Neuron (in vitro differentiated cells): ENCODE data around the gene COL16A1.

Experiments used
- H2AFZ ChIP-seq: one replicate; pipeline ENCODE4 v1.6.1; 2013; ENCODE audit warnings: low read depth, mild to moderate bottlenecking, inconsistent platforms, low read length, moderate library complexity
- H3K27me3 ChIP-seq: one replicate; pipeline ENCODE4 v1.6.1; 2013; ENCODE audit warnings: low read length; ENCODE audit not compliant: insufficient read depth
- H3K36me3 ChIP-seq: one replicate; pipeline ENCODE4 v1.6.1; 2013; ENCODE audit warnings: low read length; ENCODE audit not compliant: insufficient read depth
- H3K4me1 ChIP-seq: one replicate; pipeline ENCODE4 v1.6.1; 2013; ENCODE audit warnings: low read length; ENCODE audit not compliant: insufficient read depth
- H3K4me3 ChIP-seq: 2 replicates; pipeline ENCODE4 v1.5.1; 2013; ENCODE audit warnings: mild to moderate bottlenecking, low read length, moderate library complexity
- H3K9me3 ChIP-seq: one replicate; pipeline ENCODE4 v1.6.1; 2013; ENCODE audit warnings: low read length

COL16A1 gene

GRCh38 chr1:31632649-31633048, 71.2 kb downstream of the COL16A1 start:
- Histone ChIP-seq H3K36me3 (peaks cover 59% of the 10 kb centered on the region), H3K4me1 (no peaks in the 10 kb centered on the region), H3K27me3 (no peaks in the 10 kb centered on the region), H3K4me3 (no peak overlapping the region), H2AFZ (no peak overlapping the region), H3K9me3 (no peaks in the 10 kb centered on the region)

- peaks cover 49% of the 10 kb centered on the region for H3K36me3 ChIP-seq
- no peak overlapping the region for H2AFZ ChIP-seq
- H3K4me3 ChIP-seq, result no peak overlapping the region
- peaks cover 2% of the 10 kb centered on the region for H3K4me1 ChIP-seq
- no peaks in the 10 kb centered on the region for H3K27me3 ChIP-seq
- H3K9me3 ChIP-seq, result no peaks in the 10 kb centered on the region
Observed at GRCh38 chr1:31628931-31629556, 74.8 kb downstream of the COL16A1 start.

GRCh38 chr1:31627930-31628559, 75.8 kb downstream of the COL16A1 start:
- no peaks in the 10 kb centered on the region for H3K9me3 ChIP-seq
- peaks cover 2% of the 10 kb centered on the region for H3K4me1 ChIP-seq
- no peak overlapping the region for H2AFZ ChIP-seq
- H3K4me3 ChIP-seq, result no peak overlapping the region
- H3K36me3 ChIP-seq, result peaks cover 44% of the 10 kb centered on the region
- no peaks in the 10 kb centered on the region for H3K27me3 ChIP-seq

- H3K36me3 ChIP-seq, result peaks cover 38% of the 10 kb centered on the region
- H3K4me1 ChIP-seq, result peaks cover 2% of the 10 kb centered on the region
- no peaks in the 10 kb centered on the region for H3K27me3 ChIP-seq
- no peaks in the 10 kb centered on the region for H3K9me3 ChIP-seq
- H3K4me3 ChIP-seq, result no peak overlapping the region
- no peak overlapping the region for H2AFZ ChIP-seq
Observed at GRCh38 chr1:31627301-31627929, 76.4 kb downstream of the COL16A1 start.

GRCh38 chr1:31626223-31627207, 77.3 kb downstream of the COL16A1 start:
- H3K4me1 ChIP-seq, result peaks cover 2% of the 10 kb centered on the region

GRCh38 chr1:31625561-31626222, 78.1 kb downstream of the COL16A1 start:
- H2AFZ ChIP-seq, result no peak overlapping the region
- H3K4me3 ChIP-seq, result no peak overlapping the region
- no peaks in the 10 kb centered on the region for H3K9me3 ChIP-seq
- H3K4me1 ChIP-seq, result peaks cover 2% of the 10 kb centered on the region
- H3K36me3 ChIP-seq, result peaks cover 27% of the 10 kb centered on the region
- H3K27me3 ChIP-seq, result no peaks in the 10 kb centered on the region

More at GRCh38 chr1:31626223-31627207, 77.3 kb downstream of the COL16A1 start:
- no peak overlapping the region for H3K4me3 ChIP-seq
- H3K27me3 ChIP-seq, result no peaks in the 10 kb centered on the region
- H3K9me3 ChIP-seq, result no peaks in the 10 kb centered on the region
- H3K36me3 ChIP-seq, result peaks cover 35% of the 10 kb centered on the region
- H2AFZ ChIP-seq, result no peak overlapping the region

GRCh38 chr1:31624731-31625514, 78.9 kb downstream of the COL16A1 start:
- H3K36me3 ChIP-seq, result peaks cover 19% of the 10 kb centered on the region
- H3K9me3 ChIP-seq, result no peaks in the 10 kb centered on the region
- no peak overlapping the region for H3K4me3 ChIP-seq

GRCh38 chr1:31624309-31624708, 79.5 kb downstream of the COL16A1 start:
- Histone ChIP-seq H3K27me3 (no peaks in the 10 kb centered on the region), H2AFZ (no peak overlapping the region), H3K4me3 (no peak overlapping the region), H3K36me3 (peaks cover 13% of the 10 kb centered on the region), H3K4me1 (peaks cover 2% of the 10 kb centered on the region), H3K9me3 (no peaks in the 10 kb centered on the region)

More at GRCh38 chr1:31624731-31625514, 78.9 kb downstream of the COL16A1 start:
- Histone ChIP-seq H3K4me1 (peaks cover 2% of the 10 kb centered on the region), H2AFZ (no peak overlapping the region), H3K27me3 (no peaks in the 10 kb centered on the region)

- Histone ChIP-seq H3K9me3 (no peaks in the 10 kb centered on the region), H3K27me3 (no peaks in the 10 kb centered on the region), H2AFZ (no peak overlapping the region), H3K36me3 (peaks cover 5% of the 10 kb centered on the region), H3K4me3 (no peak overlapping the region), H3K4me1 (peaks cover 2% of the 10 kb centered on the region)
Observed at GRCh38 chr1:31623365-31623764, 80.5 kb downstream of the COL16A1 start.

- no peak overlapping the region for H3K4me3 ChIP-seq
- no peaks in the 10 kb centered on the region for H3K9me3 ChIP-seq
- peaks cover 8% of the 10 kb centered on the region for H3K4me1 ChIP-seq
- H3K36me3 ChIP-seq, result no peaks in the 10 kb centered on the region
- H3K27me3 ChIP-seq, result peaks cover 3% of the 10 kb centered on the region
- no peak overlapping the region for H2AFZ ChIP-seq
Observed at GRCh38 chr1:31621847-31622730, 81.7 kb downstream of the COL16A1 start.

- Histone ChIP-seq H3K4me3 (no peak overlapping the region), H3K36me3 (no peaks in the 10 kb centered on the region), H3K4me1 (peaks cover 8% of the 10 kb centered on the region), H3K9me3 (no peaks in the 10 kb centered on the region), H3K27me3 (peaks cover 10% of the 10 kb centered on the region), H2AFZ (no peak overlapping the region)
Observed at GRCh38 chr1:31621498-31621820, 82.4 kb downstream of the COL16A1 start.
